SHP77 treated with DMSO at 0.1 percent for 48 hours (cell line): ENCODE measurements around the gene TENM4.
"Not testable (repeated sequence)": the region's sequence is repeated elsewhere in the genome, so short reads cannot be mapped to it uniquely, and the experiment has no call there.

Experiments
- DNase-seq: peaks from one replicate; lab custom pipeline; 2025; lab: John Stamatoyannopoulos, UW

TENM4 gene

GRCh38 chr11:78637527-78637926 is 803.3 kb downstream of the TENM4 start:
- DNase-seq: not testable (repeated sequence)

GRCh38 chr11:78635814-78636506 is 804.9 kb downstream of the TENM4 start:
- no peak for DNase-seq

- no peak for DNase-seq
Measured at GRCh38 chr11:78633516-78634310, 807.1 kb downstream of the TENM4 start.

- DNase-seq: peak; percentile 14
Measured at GRCh38 chr11:78630561-78631303, 810.1 kb downstream of the TENM4 start.

GRCh38 chr11:78630155-78630554 is 810.7 kb downstream of the TENM4 start:
- DNase-seq: no peak

GRCh38 chr11:78622666-78623065 is 818.2 kb downstream of the TENM4 start:
- DNase-seq: no peak

- DNase-seq: no peak
Measured at GRCh38 chr11:78620159-78620558, 820.7 kb downstream of the TENM4 start.

GRCh38 chr11:78615724-78616123 is 825.1 kb downstream of the TENM4 start:
- no peak for DNase-seq

- DNase-seq: no peak
Measured at GRCh38 chr11:78613378-78613813, 827.4 kb downstream of the TENM4 start.

GRCh38 chr11:78612721-78613377 is 828.0 kb downstream of the TENM4 start:
- DNase-seq: no peak

- not testable (repeated sequence) for DNase-seq
Measured at GRCh38 chr11:78609321-78609720, 831.5 kb downstream of the TENM4 start.

GRCh38 chr11:78607696-78608095 is 833.1 kb downstream of the TENM4 start:
- DNase-seq: no peak

GRCh38 chr11:78606667-78607066 is 834.2 kb downstream of the TENM4 start:
- no peak for DNase-seq

- DNase-seq: no peak
Measured at GRCh38 chr11:78605296-78605695, 835.5 kb downstream of the TENM4 start.

- DNase-seq: no peak
Measured at GRCh38 chr11:78603792-78604191, 837.0 kb downstream of the TENM4 start.
